WTC11 (cell line): ENCODE results near the gene MGAT4A. TPM values are rescaled to one million over a fixed set of nuclear protein-coding genes. Genes with fewer than 3 reads are reported as not detected.

Source experiments
- ATAC-seq: fragments of 200-7000 bp; cut with Tn5 transposase; 2 replicates; pipeline ENCODE4 v1.10.0; 2021; ENCODE audit warnings: mild to moderate bottlenecking, moderate library complexity
- CTCF ChIA-PET: fragments of 300-600 bp; sonication (Branson Sonifier 250); formaldehyde crosslinking; loops from one replicate; lab custom pipeline; 2021; ENCODE audit warnings: antibody characterized with exemption; lab: Charles Lee
- POLR2A ChIA-PET: fragments of 350-600 bp; sonication (Branson Sonifier 250); formaldehyde crosslinking; loops from one replicate; lab custom pipeline; 2021; ENCODE audit warnings: antibody characterized with exemption; lab: Charles Lee
- DNase-seq: peaks from one replicate; pipeline ENCODE4 v3.0.0; 2021; ENCODE audit warnings: low spot score
- H3K27ac Mint-ChIP-seq: 2 replicates; pipeline ENCODE4 v1.8.0; 2021; ENCODE audit warnings: mixed read lengths
- H3K27me3 Mint-ChIP-seq: 2 replicates; pipeline ENCODE4 v1.8.0; 2021; ENCODE audit warnings: low read depth, mild to moderate bottlenecking, moderate library complexity, mixed read lengths
- H3K36me3 Mint-ChIP-seq: 2 replicates; pipeline ENCODE4 v1.8.0; 2021; ENCODE audit warnings: mixed read lengths
- H3K4me1 Mint-ChIP-seq: 2 replicates; pipeline ENCODE4 v1.8.0; 2022; ENCODE audit warnings: mixed read lengths
- H3K4me3 Mint-ChIP-seq: 2 replicates; pipeline ENCODE4 v1.8.0; 2021; ENCODE audit warnings: mild to moderate bottlenecking, moderate library complexity, mixed read lengths
- H3K9me3 Mint-ChIP-seq: 2 replicates; pipeline ENCODE4 v1.8.0; 2021; ENCODE audit warnings: mixed read lengths
- ATF1 ChIP-seq: sonication (generic); formaldehyde crosslinking; IDR thresholded peaks from 2 replicates; pipeline ENCODE4 v1.8.1; 2023; ENCODE audit warnings: mild to moderate bottlenecking, moderate library complexity, missing genetic modification reagents
- FOXJ3 ChIP-seq: sonication (generic); formaldehyde crosslinking; IDR thresholded peaks from 2 replicates; pipeline ENCODE4 v1.9.0; 2021; ENCODE audit warnings: missing genetic modification reagents, mild to moderate bottlenecking, borderline replicate concordance
- FOXP1 ChIP-seq: sonication (generic); formaldehyde crosslinking; IDR thresholded peaks from 2 replicates; pipeline ENCODE4 v1.8.0; 2022; ENCODE audit warnings: missing genetic modification reagents, mild to moderate bottlenecking, moderate library complexity, borderline replicate concordance
- GRHL2 ChIP-seq: fragments of 250-450 bp; sonication (Bioruptor Pico); IDR thresholded peaks from 2 replicates; pipeline ENCODE4 v1.8.0; 2022; ENCODE audit warnings: mild to moderate bottlenecking, moderate library complexity; ENCODE audit not compliant: insufficient replicate concordance, severe bottlenecking
- JUN ChIP-seq: sonication (generic); formaldehyde crosslinking; IDR thresholded peaks from 2 replicates; pipeline ENCODE4 v1.8.0; 2023; ENCODE audit warnings: mild to moderate bottlenecking, missing genetic modification reagents
- NFATC4 ChIP-seq: fragments of 250-450 bp; sonication (Bioruptor Pico); IDR thresholded peaks from 2 replicates; pipeline ENCODE4 v1.9.0; 2021; ENCODE audit warnings: mild to moderate bottlenecking
- TCF7 ChIP-seq: sonication (generic); formaldehyde crosslinking; IDR thresholded peaks from 2 replicates; pipeline ENCODE4 v1.8.0; 2022; ENCODE audit warnings: mild to moderate bottlenecking, low read depth, missing genetic modification reagents, moderate library complexity
- TEAD4 ChIP-seq: sonication (generic); formaldehyde crosslinking; IDR thresholded peaks from 2 replicates; pipeline ENCODE4 v1.8.0; 2022; ENCODE audit warnings: mild to moderate bottlenecking, missing genetic modification reagents
- TP53 ChIP-seq: sonication (generic); formaldehyde crosslinking; IDR thresholded peaks from 2 replicates; pipeline ENCODE4 v1.8.1; 2023; ENCODE audit warnings: mild to moderate bottlenecking, missing genetic modification reagents
- total RNA-seq: library from RNA; stranded (reverse); gene quantifications from 3 replicates; pipeline ENCODE4 v1.2.3, GENCODE V29; 2021
- TF ChIP-seq, protein P1 (sequence below): sonication (generic); formaldehyde crosslinking; IDR thresholded peaks from 2 replicates; pipeline ENCODE4 v1.8.1; 2022; ENCODE audit warnings: missing genetic modification reagents, borderline replicate concordance
- TF ChIP-seq, protein P2 (sequence below): sonication (generic); formaldehyde crosslinking; IDR thresholded peaks from 2 replicates; pipeline ENCODE4 v1.8.0; 2023; ENCODE audit warnings: missing genetic modification reagents
- TF ChIP-seq, protein P3 (sequence below): sonication (generic); formaldehyde crosslinking; IDR thresholded peaks from 2 replicates; pipeline ENCODE4 v1.8.1; 2023; ENCODE audit warnings: mild to moderate bottlenecking, missing genetic modification reagents, borderline replicate concordance
- TF ChIP-seq, protein P4 (sequence below): sonication (generic); formaldehyde crosslinking; conservative IDR thresholded peaks from 2 replicates; pipeline ENCODE4 v1.8.1; 2023; ENCODE audit warnings: mild to moderate bottlenecking, low read depth, missing genetic modification reagents, moderate library complexity

Gene MGAT4A
- total RNA-seq, 1 experiment from 2014 or later, result 6.7 TPM

DNA sequence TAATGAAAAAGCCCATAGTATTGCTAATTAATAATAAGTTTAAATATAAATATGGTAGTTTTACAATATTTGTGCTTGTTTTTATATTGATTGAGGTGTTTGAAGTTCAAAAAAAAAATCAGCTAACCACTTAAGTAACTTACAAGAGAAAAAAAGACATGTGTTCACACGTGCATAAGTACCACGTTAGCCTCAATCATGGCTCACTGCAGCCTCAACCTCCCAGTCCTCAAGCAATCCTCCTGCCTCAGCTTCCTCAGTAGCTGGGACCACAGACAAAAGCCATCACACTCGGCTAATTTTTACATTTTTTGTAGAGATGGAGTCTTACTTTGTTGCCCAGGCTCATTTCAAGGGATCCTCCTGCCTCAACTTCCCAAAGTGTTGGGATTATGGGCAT is 19.4 kb downstream of the MGAT4A start:
- Mint-ChIP-seq H3K27ac (no peak overlapping the region), H3K9me3 (no peaks in the 10 kb centered on the region), H3K4me3 (no peak overlapping the region), H3K4me1 (no peaks in the 10 kb centered on the region), H3K27me3 (no peaks in the 10 kb centered on the region), H3K36me3 (no peaks in the 10 kb centered on the region)
- CTCF ChIA-PET, result no interaction called here
- ATAC-seq (no peak), DNase-seq (no peak)
- TF ChIP-seq ATF1 (CRISPR knock-in tag), result no peak
- TF ChIP-seq FOXJ3, result no peak
- no peak for TF ChIP-seq TEAD4 (CRISPR knock-in tag)
- TF ChIP-seq, protein P1, sequence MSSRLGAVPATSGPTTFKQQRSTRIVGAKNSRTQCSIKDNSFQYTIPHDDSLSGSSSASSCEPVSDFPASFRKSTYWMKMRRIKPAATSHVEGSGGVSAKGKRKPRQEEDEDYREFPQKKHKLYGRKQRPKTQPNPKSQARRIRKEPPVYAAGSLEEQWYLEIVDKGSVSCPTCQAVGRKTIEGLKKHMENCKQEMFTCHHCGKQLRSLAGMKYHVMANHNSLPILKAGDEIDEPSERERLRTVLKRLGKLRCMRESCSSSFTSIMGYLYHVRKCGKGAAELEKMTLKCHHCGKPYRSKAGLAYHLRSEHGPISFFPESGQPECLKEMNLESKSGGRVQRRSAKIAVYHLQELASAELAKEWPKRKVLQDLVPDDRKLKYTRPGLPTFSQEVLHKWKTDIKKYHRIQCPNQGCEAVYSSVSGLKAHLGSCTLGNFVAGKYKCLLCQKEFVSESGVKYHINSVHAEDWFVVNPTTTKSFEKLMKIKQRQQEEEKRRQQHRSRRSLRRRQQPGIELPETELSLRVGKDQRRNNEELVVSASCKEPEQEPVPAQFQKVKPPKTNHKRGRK (CRISPR knock-in tag), result no peak
- TF ChIP-seq, protein P2, sequence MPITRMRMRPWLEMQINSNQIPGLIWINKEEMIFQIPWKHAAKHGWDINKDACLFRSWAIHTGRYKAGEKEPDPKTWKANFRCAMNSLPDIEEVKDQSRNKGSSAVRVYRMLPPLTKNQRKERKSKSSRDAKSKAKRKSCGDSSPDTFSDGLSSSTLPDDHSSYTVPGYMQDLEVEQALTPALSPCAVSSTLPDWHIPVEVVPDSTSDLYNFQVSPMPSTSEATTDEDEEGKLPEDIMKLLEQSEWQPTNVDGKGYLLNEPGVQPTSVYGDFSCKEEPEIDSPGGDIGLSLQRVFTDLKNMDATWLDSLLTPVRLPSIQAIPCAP (CRISPR knock-in tag), result no peak
- TF ChIP-seq, protein P3, sequence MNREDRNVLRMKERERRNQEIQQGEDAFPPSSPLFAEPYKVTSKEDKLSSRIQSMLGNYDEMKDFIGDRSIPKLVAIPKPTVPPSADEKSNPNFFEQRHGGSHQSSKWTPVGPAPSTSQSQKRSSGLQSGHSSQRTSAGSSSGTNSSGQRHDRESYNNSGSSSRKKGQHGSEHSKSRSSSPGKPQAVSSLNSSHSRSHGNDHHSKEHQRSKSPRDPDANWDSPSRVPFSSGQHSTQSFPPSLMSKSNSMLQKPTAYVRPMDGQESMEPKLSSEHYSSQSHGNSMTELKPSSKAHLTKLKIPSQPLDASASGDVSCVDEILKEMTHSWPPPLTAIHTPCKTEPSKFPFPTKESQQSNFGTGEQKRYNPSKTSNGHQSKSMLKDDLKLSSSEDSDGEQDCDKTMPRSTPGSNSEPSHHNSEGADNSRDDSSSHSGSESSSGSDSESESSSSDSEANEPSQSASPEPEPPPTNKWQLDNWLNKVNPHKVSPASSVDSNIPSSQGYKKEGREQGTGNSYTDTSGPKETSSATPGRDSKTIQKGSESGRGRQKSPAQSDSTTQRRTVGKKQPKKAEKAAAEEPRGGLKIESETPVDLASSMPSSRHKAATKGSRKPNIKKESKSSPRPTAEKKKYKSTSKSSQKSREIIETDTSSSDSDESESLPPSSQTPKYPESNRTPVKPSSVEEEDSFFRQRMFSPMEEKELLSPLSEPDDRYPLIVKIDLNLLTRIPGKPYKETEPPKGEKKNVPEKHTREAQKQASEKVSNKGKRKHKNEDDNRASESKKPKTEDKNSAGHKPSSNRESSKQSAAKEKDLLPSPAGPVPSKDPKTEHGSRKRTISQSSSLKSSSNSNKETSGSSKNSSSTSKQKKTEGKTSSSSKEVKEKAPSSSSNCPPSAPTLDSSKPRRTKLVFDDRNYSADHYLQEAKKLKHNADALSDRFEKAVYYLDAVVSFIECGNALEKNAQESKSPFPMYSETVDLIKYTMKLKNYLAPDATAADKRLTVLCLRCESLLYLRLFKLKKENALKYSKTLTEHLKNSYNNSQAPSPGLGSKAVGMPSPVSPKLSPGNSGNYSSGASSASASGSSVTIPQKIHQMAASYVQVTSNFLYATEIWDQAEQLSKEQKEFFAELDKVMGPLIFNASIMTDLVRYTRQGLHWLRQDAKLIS (CRISPR knock-in tag), result no peak
- POLR2A ChIA-PET, result no interaction called here

DNA sequence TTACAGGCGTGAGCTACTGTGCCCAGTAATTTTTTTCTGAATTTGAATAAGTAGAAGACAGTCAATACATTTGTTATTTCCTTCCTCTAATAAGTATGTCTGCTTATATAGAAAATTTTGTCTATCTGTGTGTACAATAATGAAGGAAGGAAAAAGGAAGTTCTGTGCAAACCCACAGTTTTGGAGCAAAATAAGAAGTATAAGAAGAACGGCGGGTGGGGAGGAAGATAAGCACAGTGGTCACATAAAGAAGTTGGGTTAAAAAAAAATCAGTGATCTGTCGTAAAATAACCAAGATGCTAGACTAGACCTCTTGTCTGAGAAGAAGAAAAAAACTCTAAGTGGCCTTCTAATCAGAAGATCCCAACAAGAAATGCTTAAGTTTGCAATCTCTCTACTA is 20.2 kb downstream of the MGAT4A start:
- no peaks in the 10 kb centered on the region for H3K4me1 Mint-ChIP-seq
- DNase-seq (no peak), ATAC-seq (no peak)
- POLR2A ChIA-PET, result no interaction called here
- no peaks in the 10 kb centered on the region for H3K9me3 Mint-ChIP-seq
- H3K27me3 Mint-ChIP-seq, result no peaks in the 10 kb centered on the region
- H3K4me3 Mint-ChIP-seq, result no peak overlapping the region
- no peaks in the 10 kb centered on the region for H3K36me3 Mint-ChIP-seq
- CTCF ChIA-PET, result interaction anchor here (1.2 kb wide), 1 partner anchor 61 kb away, joined by 3 read pairs; no protein-coding TSS in a partner anchor
- no peak overlapping the region for H3K27ac Mint-ChIP-seq
- TF ChIP-seq FOXP1 (no peak), NFATC4 (no peak), GRHL2 (no peak), TCF7 (no peak), TEAD4 (CRISPR knock-in tag) (no peak), JUN (CRISPR knock-in tag) (no peak)

DNA sequence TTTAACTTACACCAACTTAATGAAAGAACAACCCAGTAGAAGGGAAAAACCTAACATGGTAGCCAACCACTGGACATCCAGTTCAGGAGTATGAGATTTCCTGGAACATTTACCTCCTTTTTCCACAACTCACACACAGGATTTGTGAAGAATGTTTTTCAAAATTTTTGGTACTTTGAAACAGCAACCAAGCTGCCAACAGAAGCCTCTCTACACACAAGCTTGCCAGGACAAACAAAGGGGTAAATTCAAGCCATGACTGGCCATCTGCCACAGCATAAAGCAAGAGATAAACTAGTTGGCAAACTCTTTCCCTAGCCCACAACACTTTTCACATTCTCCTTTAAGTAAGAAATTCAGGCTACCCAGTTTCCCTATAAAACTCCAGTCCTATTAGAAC is 21.4 kb downstream of the MGAT4A start:
- no peak for TF ChIP-seq NFATC4
- TF ChIP-seq TP53 (CRISPR knock-in tag), result no peak
- no peak for TF ChIP-seq FOXP1
- TF ChIP-seq, protein P4, sequence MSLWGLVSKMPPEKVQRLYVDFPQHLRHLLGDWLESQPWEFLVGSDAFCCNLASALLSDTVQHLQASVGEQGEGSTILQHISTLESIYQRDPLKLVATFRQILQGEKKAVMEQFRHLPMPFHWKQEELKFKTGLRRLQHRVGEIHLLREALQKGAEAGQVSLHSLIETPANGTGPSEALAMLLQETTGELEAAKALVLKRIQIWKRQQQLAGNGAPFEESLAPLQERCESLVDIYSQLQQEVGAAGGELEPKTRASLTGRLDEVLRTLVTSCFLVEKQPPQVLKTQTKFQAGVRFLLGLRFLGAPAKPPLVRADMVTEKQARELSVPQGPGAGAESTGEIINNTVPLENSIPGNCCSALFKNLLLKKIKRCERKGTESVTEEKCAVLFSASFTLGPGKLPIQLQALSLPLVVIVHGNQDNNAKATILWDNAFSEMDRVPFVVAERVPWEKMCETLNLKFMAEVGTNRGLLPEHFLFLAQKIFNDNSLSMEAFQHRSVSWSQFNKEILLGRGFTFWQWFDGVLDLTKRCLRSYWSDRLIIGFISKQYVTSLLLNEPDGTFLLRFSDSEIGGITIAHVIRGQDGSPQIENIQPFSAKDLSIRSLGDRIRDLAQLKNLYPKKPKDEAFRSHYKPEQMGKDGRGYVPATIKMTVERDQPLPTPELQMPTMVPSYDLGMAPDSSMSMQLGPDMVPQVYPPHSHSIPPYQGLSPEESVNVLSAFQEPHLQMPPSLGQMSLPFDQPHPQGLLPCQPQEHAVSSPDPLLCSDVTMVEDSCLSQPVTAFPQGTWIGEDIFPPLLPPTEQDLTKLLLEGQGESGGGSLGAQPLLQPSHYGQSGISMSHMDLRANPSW (CRISPR knock-in tag), result no peak
- Mint-ChIP-seq H3K4me1 (no peaks in the 10 kb centered on the region), H3K27me3 (no peaks in the 10 kb centered on the region), H3K9me3 (no peaks in the 10 kb centered on the region), H3K36me3 (no peaks in the 10 kb centered on the region), H3K27ac (no peak overlapping the region), H3K4me3 (no peak overlapping the region)
- no peak for ATAC-seq
- no peak for DNase-seq
- CTCF ChIA-PET, result interaction anchor here (1.2 kb wide), 1 partner anchor 60 kb away, joined by 3 read pairs; no protein-coding TSS in a partner anchor
- POLR2A ChIA-PET, result interaction anchor here (0.6 kb wide), 1 partner anchor 10 kb away, joined by 3 read pairs; no protein-coding TSS in a partner anchor
